CD8-positive, alpha-beta memory T cell (primary cell): Measurements from ENCODE around the gene APOL6. TPM values are rescaled to one million over a fixed set of nuclear protein-coding genes. Genes with fewer than 3 reads are reported as not detected.
"Not testable (repeated sequence)": the region's sequence is repeated elsewhere in the genome, so short reads cannot be mapped to it uniquely, and the experiment has no call there.

Experiments used
- CTCF ChIA-PET: fragments of 350-600 bp; sonication (Branson Sonifier 250); formaldehyde crosslinking; loops from one replicate; lab custom pipeline; 2021; ENCODE audit warnings: antibody characterized with exemption; lab: Charles Lee
- POLR2A ChIA-PET: fragments of 350-600 bp; sonication (Branson Sonifier 250); formaldehyde crosslinking; loops from one replicate; lab custom pipeline; 2021; ENCODE audit warnings: antibody characterized with exemption; lab: Charles Lee
- DNase-seq, 5 donors: peaks; one replicate each; pipeline versions ENCODE4 v3.0.0 to v3.0.0-alpha.2; 2020 to 2022; ENCODE audit warnings: mixed read lengths in 1 of 5
- H3K27ac ChIP-seq: one replicate; pipeline ENCODE4 v1.7.0; 2013; ENCODE audit warnings: low read depth, mild to moderate bottlenecking, low read length, moderate library complexity
- H3K27me3 ChIP-seq: 2 replicates; pipeline ENCODE4 v1.7.0; 2013; ENCODE audit warnings: low read length, mild to moderate bottlenecking; ENCODE audit not compliant: insufficient read depth, poor library complexity, severe bottlenecking
- H3K36me3 ChIP-seq: 2 replicates; pipeline ENCODE4 v1.7.0; 2013; ENCODE audit warnings: mild to moderate bottlenecking, low read length, moderate library complexity; ENCODE audit not compliant: insufficient read depth
- H3K4me1 ChIP-seq: 2 replicates; pipeline ENCODE4 v1.7.0; 2013; ENCODE audit warnings: mild to moderate bottlenecking, low read length, moderate library complexity; ENCODE audit not compliant: insufficient read depth
- H3K4me3 ChIP-seq: 2 replicates; pipeline ENCODE4 v1.7.0; 2013; ENCODE audit warnings: mild to moderate bottlenecking, low read length
- H3K9me3 ChIP-seq: 2 replicates; pipeline ENCODE4 v1.7.0; 2013; ENCODE audit warnings: mild to moderate bottlenecking, low read length
- H3K27ac Mint-ChIP-seq, 8 donors: one replicate each; pipeline ENCODE4 v1.8.0; 2020 to 2021; ENCODE audit warnings: mixed read lengths in 8 of 8, mild to moderate bottlenecking in 6 of 8, inconsistent platforms in 3 of 8, moderate library complexity in 3 of 8
- H3K27me3 Mint-ChIP-seq, 2 donors: one replicate each; pipeline ENCODE4 v1.8.0; 2020 to 2021; ENCODE audit warnings: mixed read lengths in 2 of 2, mild to moderate bottlenecking in 1 of 2, moderate library complexity in 1 of 2
- H3K36me3 Mint-ChIP-seq, 3 donors: one replicate each; pipeline ENCODE4 v1.8.0; 2020 to 2021; ENCODE audit warnings: mixed read lengths in 3 of 3, inconsistent platforms in 1 of 3, mild to moderate bottlenecking in 1 of 3
- H3K4me1 Mint-ChIP-seq, 3 donors: one replicate each; pipeline ENCODE4 v1.8.0; 2020 to 2021; ENCODE audit warnings: mixed read lengths in 3 of 3, inconsistent platforms in 1 of 3, mild to moderate bottlenecking in 1 of 3
- H3K4me3 Mint-ChIP-seq, 7 donors: one replicate each; pipeline ENCODE4 v1.8.0; 2020 to 2021; ENCODE audit warnings: mixed read lengths in 7 of 7, mild to moderate bottlenecking in 6 of 7, moderate library complexity in 4 of 7, inconsistent platforms in 2 of 7
- H3K9me3 Mint-ChIP-seq, 5 donors: one replicate each; pipeline ENCODE4 v1.8.0; 2020 to 2022; ENCODE audit warnings: mixed read lengths in 5 of 5, mild to moderate bottlenecking in 3 of 5, moderate library complexity in 2 of 5, inconsistent platforms in 1 of 5
- polyA plus RNA-seq: library from polyadenylated mRNA; unstranded; fragments of 300-500 nt; fragmentation: Illumina TruSeq; gene quantifications from one replicate; pipeline ENCODE4 v1.2.3, GENCODE V29; 2021
- total RNA-seq, 2 experiments: library from RNA; stranded (reverse); gene quantifications; one replicate each; pipeline ENCODE4 v1.2.3, GENCODE V29; 2021

Gene APOL6
- total and polyA plus RNA-seq, 3 experiments from 2014 or later = 26.1 to 27.5 (median 27.1) TPM

DNA sequence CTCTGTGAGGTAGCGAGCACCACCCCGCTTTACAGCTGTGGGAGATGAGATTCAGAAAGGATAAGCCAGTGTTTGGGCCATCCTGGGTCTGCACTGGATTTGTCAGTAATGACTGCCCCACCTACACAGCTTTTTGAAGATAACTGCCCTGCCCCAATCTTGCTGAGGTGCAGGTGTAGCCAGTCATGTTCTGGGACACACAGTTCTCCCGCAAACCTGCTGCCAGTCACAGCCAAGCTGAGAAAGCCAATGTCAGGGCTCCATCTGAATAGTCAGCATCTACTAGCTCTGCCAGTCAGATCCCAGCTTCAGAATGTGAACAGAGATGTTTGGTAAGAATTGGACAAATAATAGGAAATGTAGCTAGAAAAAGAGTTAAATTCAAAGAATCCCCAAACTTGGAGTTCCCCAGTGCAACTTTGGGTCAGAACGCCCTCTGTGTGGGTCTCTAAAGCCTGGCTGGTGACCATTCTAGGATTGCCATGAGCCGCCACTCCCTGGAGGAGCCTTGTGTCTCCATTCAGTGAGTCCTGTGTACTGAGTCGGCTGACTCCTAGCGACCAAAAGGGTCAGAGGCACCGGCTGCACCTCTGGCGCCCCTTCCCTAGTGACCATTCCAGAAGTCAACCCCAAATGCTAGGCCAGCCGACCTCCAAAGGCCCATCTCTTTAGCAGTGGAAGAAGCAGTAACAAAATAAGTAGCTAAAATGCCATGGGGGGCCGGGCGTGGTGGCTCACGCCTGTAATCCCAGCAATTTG is 28.7 kb upstream of the APOL6 start:
- no peak for DNase-seq
- H3K27ac Mint-ChIP-seq = no peak overlapping the region
- Histone ChIP-seq H3K36me3 (no peaks in the 10 kb centered on the region), H3K9me3 (no peaks in the 10 kb centered on the region), H3K4me3 (no peak overlapping the region), H3K27me3 (no peaks in the 10 kb centered on the region), H3K27ac (no peak overlapping the region), H3K4me1 (peaks cover 5% of the 10 kb centered on the region)
- no peaks in the 10 kb centered on the region for H3K36me3 Mint-ChIP-seq
- H3K4me1 Mint-ChIP-seq = peaks cover 0 to 20% (median 15%) of the 10 kb centered on the region in 3 donors
- no peaks in the 10 kb centered on the region for H3K9me3 Mint-ChIP-seq
- CTCF ChIA-PET = interaction anchor here (1.4 kb wide), 1 partner anchor 8 kb away, joined by 3 read pairs; no protein-coding TSS in a partner anchor
- POLR2A ChIA-PET = no interaction called here
- H3K4me3 Mint-ChIP-seq = no peak overlapping the region
- H3K27me3 Mint-ChIP-seq = peaks cover 1 to 7% of the 10 kb centered on the region in 2 donors

DNA sequence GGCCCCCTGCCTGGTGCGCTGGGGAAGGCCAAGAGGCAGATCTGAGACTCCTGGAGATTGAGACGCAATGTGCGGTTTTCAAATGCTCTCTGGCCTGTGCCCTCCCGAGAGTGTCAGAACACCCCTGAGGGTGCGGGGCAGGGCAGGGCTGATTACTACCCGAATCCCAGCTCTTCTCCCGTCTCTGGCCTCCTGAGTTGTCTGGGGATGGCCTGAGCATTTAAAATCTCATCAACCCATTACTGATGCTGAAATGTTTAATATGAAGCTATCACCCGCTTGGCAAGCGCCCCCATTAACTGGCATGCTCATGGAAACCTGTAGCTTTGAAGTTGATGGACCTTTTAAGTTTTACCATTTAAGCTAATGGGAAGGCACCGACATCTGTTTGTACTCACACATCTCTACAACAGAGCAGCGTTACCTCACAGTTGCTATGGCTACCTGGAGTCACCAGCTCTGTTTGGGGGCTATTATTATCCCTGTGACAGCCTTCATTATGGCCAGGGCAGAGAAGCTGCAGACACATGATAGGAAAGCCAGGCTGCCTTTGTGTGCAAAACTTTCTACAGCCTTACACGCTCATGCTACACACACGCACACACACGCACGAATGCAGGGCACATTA is 27.5 kb upstream of the APOL6 start:
- DNase-seq = no peak
- H3K9me3 ChIP-seq = no peaks in the 10 kb centered on the region
- POLR2A ChIA-PET = no interaction called here
- H3K4me3 Mint-ChIP-seq = no peak overlapping the region
- H3K27me3 ChIP-seq = no peaks in the 10 kb centered on the region
- H3K4me1 Mint-ChIP-seq = peaks cover 0 to 16% (median 12%) of the 10 kb centered on the region in 3 donors
- H3K9me3 Mint-ChIP-seq = no peaks in the 10 kb centered on the region
- peaks cover 3% of the 10 kb centered on the region for H3K4me1 ChIP-seq
- no peak overlapping the region for H3K27ac Mint-ChIP-seq
- H3K27me3 Mint-ChIP-seq = peaks cover 4 to 7% of the 10 kb centered on the region in 2 donors
- no peaks in the 10 kb centered on the region for H3K36me3 ChIP-seq
- H3K36me3 Mint-ChIP-seq = no peaks in the 10 kb centered on the region
- H3K4me3 ChIP-seq = no peak overlapping the region
- H3K27ac ChIP-seq = no peak overlapping the region
- CTCF ChIA-PET = interaction anchor here (1.4 to 2.3 kb wide), 3 partner anchors 268 to 504 kb away, joined by 3 to 8 read pairs (median 3); no protein-coding TSS in a partner anchor

DNA sequence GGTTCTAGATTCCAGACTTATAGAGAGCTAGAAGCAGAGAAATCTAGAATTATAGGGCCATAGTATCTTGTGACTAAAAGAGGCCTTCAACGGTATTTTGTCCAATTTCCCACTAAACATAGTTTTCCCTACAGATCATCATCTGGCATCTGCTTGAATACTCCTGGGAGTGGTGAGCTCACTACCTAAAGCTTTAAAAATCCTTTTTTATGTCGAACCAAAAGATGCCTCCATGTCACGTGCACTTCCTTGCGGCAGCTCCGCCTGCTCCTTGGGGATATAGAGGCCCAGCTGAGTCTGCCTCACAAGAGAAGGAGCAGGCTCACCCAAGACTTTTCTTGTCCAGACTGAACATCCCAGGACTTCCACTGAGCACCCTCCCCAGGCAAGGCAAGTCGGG is 26.8 kb upstream of the APOL6 start:
- H3K4me1 ChIP-seq = no peaks in the 10 kb centered on the region
- H3K27me3 ChIP-seq = no peaks in the 10 kb centered on the region
- POLR2A ChIA-PET = no interaction called here
- CTCF ChIA-PET = interaction anchor here (1.4 to 2.3 kb wide), 3 partner anchors 269 to 503 kb away, joined by 3 to 8 read pairs (median 3); no protein-coding TSS in a partner anchor
- peaks cover 4 to 7% of the 10 kb centered on the region in 2 donors for H3K27me3 Mint-ChIP-seq
- no peaks in the 10 kb centered on the region for H3K36me3 ChIP-seq
- no peak overlapping the region for H3K4me3 ChIP-seq
- H3K27ac ChIP-seq = no peak overlapping the region
- no peak overlapping the region for H3K27ac Mint-ChIP-seq
- H3K9me3 ChIP-seq = no peaks in the 10 kb centered on the region
- no peaks in the 10 kb centered on the region for H3K36me3 Mint-ChIP-seq
- no peak overlapping the region for H3K4me3 Mint-ChIP-seq
- no peaks in the 10 kb centered on the region for H3K9me3 Mint-ChIP-seq
- DNase-seq = no peak
- H3K4me1 Mint-ChIP-seq = peaks cover 0 to 9% (median 5%) of the 10 kb centered on the region in 3 donors

DNA sequence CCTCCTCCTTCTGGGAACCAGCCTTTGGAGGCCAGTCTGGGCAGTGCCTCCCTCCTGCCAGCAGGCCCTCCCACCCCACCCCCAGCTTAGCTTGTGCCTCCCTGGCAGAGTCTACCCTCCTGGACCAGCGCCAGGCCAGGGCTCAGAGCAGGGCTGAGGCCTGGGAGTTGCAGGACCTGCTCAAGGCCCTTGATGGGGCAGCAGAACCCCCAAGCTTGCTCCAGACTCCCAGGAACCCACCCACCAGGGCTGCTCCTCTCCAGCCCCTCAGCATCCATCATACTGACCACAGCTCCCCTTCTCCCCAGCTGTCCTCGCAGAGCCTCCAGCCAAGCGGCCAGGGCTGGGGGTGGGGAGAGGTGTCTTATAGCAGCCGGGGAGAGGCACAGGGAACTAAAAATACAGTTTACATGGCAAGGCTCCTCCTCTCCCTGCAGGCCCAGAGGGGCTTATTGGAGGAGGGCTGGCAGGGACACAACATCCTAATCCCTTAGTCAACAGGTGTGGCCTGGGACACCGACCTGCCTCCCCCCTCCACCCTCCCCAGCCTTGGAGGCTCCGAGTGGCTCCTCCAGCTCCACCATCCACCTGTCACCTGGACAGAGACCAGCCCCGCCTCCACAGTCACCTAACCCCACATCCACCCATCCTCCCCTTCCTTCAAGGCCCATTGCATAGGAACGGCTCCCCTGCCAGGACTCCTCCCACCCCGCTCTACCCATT is 25.9 kb upstream of the APOL6 start:
- peaks cover 4 to 7% of the 10 kb centered on the region in 2 donors for H3K27me3 Mint-ChIP-seq
- ChIA-PET CTCF (interaction anchor here (1.5 to 2.3 kb wide), 2 partner anchors 270 to 503 kb away, joined by 3 to 8 read pairs; no protein-coding TSS in a partner anchor), POLR2A (no interaction called here)
- H3K27ac Mint-ChIP-seq = peak overlapping the region in 1 of 8 donors; percentile 52
- H3K4me1 Mint-ChIP-seq = peaks cover 5 to 8% (median 6%) of the 10 kb centered on the region in 3 donors
- DNase-seq = no peak
- H3K4me3 ChIP-seq = no peak overlapping the region
- H3K27ac ChIP-seq = no peak overlapping the region
- no peaks in the 10 kb centered on the region for H3K36me3 ChIP-seq
- H3K9me3 ChIP-seq = no peaks in the 10 kb centered on the region
- no peaks in the 10 kb centered on the region for H3K9me3 Mint-ChIP-seq
- no peak overlapping the region for H3K4me3 Mint-ChIP-seq
- peaks cover 3% of the 10 kb centered on the region for H3K4me1 ChIP-seq
- H3K27me3 ChIP-seq = no peaks in the 10 kb centered on the region
- no peaks in the 10 kb centered on the region for H3K36me3 Mint-ChIP-seq

DNA sequence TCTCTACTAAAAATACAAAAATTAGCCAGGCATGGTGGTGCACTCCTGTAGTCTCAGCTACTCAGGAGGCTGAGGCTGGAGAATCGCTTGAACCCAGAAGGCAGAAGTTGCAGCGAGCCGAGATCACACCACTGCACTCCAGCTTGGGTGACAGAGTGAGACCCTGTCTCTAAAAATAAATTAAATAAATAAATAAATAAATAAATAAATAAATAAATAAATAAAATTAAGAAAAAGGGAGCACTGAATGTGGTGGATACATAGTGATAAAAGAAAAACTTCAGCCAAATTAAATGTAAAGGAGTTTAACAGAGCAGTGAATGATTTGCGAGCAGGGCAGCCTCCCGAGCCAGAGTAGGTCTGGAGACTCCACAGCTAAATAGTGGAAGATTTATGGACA is 24.4 kb upstream of the APOL6 start:
- H3K9me3 Mint-ChIP-seq, H3K36me3 Mint-ChIP-seq, CTCF ChIA-PET: not testable (repeated sequence)

DNA sequence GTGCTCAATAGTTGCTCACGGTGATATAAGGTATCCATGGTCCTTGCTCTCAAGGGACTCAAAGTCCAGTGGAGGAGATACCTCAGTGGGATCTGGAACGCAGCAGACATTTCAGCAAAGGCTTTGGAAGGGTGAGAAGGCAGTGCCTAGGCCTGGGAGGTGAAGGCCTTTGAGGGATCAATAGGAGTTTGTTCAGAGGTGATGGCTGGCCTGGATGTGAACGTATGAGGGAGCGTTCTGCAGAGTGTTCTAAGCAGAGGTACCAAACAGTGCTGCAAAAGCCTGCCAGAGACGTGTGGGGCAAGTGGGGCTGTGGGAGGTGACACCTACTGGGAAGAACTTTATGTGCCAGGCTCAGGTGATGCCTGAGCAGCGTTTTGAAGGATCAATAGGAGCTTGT is 23.7 kb upstream of the APOL6 start:
- Mint-ChIP-seq H3K27me3 (peaks cover 4% of the 10 kb centered on the region in 2 donors), H3K4me1 (peaks cover 13 to 23% (median 14%) of the 10 kb centered on the region in 3 donors), H3K36me3 (no peaks in the 10 kb centered on the region), H3K27ac (peak overlapping the region in 1 of 8 donors; percentile 58), H3K9me3 (no peaks in the 10 kb centered on the region), H3K4me3 (peak overlapping the region in 1 of 7 donors; percentile 79)
- CTCF ChIA-PET = no interaction called here
- DNase-seq = no peak
- H3K9me3 ChIP-seq = no peaks in the 10 kb centered on the region
- POLR2A ChIA-PET = no interaction called here
- no peak overlapping the region for H3K27ac ChIP-seq
- H3K4me3 ChIP-seq = no peak overlapping the region
- peaks cover 7% of the 10 kb centered on the region for H3K4me1 ChIP-seq
- H3K36me3 ChIP-seq = no peaks in the 10 kb centered on the region
- no peaks in the 10 kb centered on the region for H3K27me3 ChIP-seq

More for the DNA sequence above, 24.4 kb upstream of the APOL6 start:
- H3K27me3 ChIP-seq, POLR2A ChIA-PET, H3K27ac Mint-ChIP-seq, H3K27me3 Mint-ChIP-seq, H3K36me3 ChIP-seq, DNase-seq, H3K4me1 ChIP-seq, H3K4me3 Mint-ChIP-seq, H3K9me3 ChIP-seq, H3K4me3 ChIP-seq, H3K27ac ChIP-seq: not testable (repeated sequence)
- H3K4me1 Mint-ChIP-seq = peaks cover 10 to 19% (median 10%) of the 10 kb centered on the region in 3 donors

DNA sequence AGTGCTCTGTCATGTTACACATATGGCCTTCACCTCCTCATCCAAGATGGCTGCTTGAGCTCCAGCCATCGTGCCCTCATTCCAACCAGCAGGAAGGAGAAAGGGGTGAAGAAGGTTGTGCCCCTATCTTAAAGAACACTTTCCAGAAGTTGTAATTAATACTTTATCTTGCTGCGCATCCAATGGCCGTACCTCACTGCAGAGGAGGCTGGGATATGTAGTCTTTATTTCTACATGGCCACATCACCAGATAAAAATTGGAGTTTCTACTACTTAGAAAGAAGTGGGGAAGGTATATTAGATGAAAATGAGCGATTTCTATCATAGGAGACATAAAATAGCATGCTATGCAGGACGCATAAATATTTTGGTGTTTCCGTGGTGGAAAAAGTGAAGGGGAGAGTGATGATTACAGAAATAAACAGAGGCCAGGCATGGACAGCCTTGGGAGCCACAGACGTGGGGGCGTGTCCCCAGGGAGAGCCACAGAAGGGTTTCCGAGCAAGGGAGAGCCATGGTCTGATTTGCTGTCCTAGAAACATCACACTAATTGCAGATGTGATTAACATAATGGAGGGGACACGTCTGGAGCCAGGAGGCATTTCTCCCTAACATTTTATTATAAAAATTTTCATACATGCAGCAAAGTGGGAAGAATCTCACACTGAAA is 22.3 kb upstream of the APOL6 start:
- CTCF ChIA-PET = interaction anchor here (1.6 kb wide), 1 partner anchor 14 kb away, joined by 5 read pairs; no protein-coding TSS in a partner anchor

More for the DNA sequence above, 22.3 kb upstream of the APOL6 start:
- peaks cover 4% of the 10 kb centered on the region in 2 donors for H3K27me3 Mint-ChIP-seq
- no peaks in the 10 kb centered on the region for H3K9me3 Mint-ChIP-seq
- H3K4me1 Mint-ChIP-seq = peaks cover 18 to 27% (median 18%) of the 10 kb centered on the region in 3 donors
- no peaks in the 10 kb centered on the region for H3K36me3 Mint-ChIP-seq
- Histone ChIP-seq H3K27me3 (no peaks in the 10 kb centered on the region), H3K27ac (no peak overlapping the region), H3K36me3 (no peaks in the 10 kb centered on the region), H3K4me3 (no peak overlapping the region), H3K9me3 (no peaks in the 10 kb centered on the region), H3K4me1 (peaks cover 7% of the 10 kb centered on the region)
- H3K27ac Mint-ChIP-seq = peak overlapping the region in 2 of 8 donors; percentile 15 to 25
- peak overlapping the region in 1 of 7 donors; percentile 19 for H3K4me3 Mint-ChIP-seq
- DNase-seq = no peak
- POLR2A ChIA-PET = no interaction called here
